Hematopoietic multipotent progenitor cell treated with erythropoietin and hydrocortisone succinate and interleukin-3 and kit ligand, for 17 days (in vitro differentiated cells): ENCODE data around the gene GTF3C2.
"Not testable (repeated sequence)": the region's sequence is repeated elsewhere in the genome, so short reads cannot be mapped to it uniquely, and the experiment has no call there.

ENCODE experiments used
- DNase-seq: peaks from one replicate; pipeline ENCODE4 v3.0.0-alpha.2; 2015; ENCODE audit warnings: low spot score

Gene GTF3C2

DNA sequence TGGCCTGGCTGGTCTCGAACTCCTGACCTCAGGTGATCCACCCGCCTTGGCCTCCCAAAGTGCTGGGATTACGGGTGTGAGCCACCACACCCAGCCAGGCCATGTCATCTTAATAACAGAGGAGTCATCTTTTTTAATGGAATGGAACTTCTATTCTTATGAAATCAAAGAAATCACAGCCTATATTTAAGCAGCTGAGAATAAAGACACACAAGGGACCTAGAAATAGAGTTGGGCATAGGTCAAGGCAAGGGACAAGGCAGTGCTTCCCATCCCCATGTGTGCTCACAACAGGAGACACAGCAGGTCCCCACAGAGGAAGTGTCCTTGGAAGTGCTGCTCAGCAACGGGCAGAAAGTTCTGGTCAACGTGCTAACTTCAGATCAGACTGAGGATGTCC is 17.0 kb upstream of the GTF3C2 start:
- no peak for DNase-seq

- no peak for DNase-seq
Measured at GRCh38 chr2:27372937-27373336, 16.4 kb upstream of the GTF3C2 start.

GRCh38 chr2:27370816-27371620 is 14.5 kb upstream of the GTF3C2 start:
- peak; percentile 69 for DNase-seq

GRCh38 chr2:27370026-27370815 is 13.7 kb upstream of the GTF3C2 start, which contains the start of the genes EIF2B4 and SNX17:
EIF2B4 (minus strand) TSS chr2:27370338; CDS start chr2:27370314, 24 bp downstream.
SNX17 (plus strand) TSS chr2:27370616; CDS start chr2:27370744, 128 bp downstream.
- peak; percentile 99 for DNase-seq

- DNase-seq = no peak
Measured at GRCh38 chr2:27369471-27370025, 13.0 kb upstream of the GTF3C2 start.

- no peak for DNase-seq
Measured at GRCh38 chr2:27363933-27364332, 7.4 kb upstream of the GTF3C2 start.

- DNase-seq = no peak
Measured at GRCh38 chr2:27362678-27363420, 6.3 kb upstream of the GTF3C2 start.

DNA sequence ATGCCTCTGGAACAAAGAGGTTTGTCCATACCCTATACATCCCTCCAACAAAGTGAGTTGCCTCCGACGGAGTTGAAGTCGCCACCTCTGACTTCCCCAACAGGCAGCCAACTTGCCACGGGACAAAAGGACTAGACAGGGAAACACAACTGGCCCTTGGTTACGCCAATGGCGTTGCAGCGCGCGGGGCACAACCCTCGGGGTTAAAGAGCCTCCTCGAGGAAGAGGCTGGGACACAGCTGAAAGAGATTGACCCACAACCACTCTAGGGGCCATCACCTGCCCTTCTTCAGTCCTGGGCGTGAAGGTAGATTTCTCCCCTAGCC is 545 bp downstream of the GTF3C2 start:
- no peak for DNase-seq

- DNase-seq = no peak
Measured at GRCh38 chr2:27354597-27354927, 2.0 kb downstream of the GTF3C2 start.

- DNase-seq = no peak
Measured at GRCh38 chr2:27353762-27354596, 2.6 kb downstream of the GTF3C2 start.

GRCh38 chr2:27353386-27353761 is 3.2 kb downstream of the GTF3C2 start:
- DNase-seq = not testable (repeated sequence)

GRCh38 chr2:27351802-27352598 is 4.6 kb downstream of the GTF3C2 start:
- no peak for DNase-seq

DNA sequence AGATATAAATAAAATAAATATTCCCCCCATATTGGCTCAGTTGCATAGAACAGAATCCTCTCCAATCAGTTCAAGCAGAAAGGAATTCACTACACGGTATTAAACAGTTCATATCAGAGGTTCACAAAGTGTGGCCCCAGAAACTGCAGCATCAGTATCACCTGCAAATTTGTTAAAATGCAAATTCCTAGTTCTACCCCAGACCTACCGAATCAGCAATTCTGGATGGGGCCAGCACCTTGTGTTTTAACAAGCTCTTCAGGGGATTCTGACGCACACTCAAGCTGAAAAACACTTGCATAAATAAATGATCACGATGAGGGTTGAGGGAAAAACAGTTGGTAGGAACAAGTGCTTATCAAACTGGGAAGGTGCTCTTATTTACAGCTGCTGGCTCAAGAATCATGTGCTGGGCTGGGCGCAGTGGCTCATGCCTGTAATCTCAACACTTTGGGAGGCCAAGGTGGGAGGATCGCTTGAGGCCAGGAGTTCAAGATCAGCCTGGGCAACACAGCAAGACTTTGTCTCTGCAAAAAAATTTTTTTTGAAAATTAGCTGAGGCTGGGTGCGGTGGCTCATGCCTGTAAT is 6.4 kb downstream of the GTF3C2 start:
- DNase-seq = no peak

DNA sequence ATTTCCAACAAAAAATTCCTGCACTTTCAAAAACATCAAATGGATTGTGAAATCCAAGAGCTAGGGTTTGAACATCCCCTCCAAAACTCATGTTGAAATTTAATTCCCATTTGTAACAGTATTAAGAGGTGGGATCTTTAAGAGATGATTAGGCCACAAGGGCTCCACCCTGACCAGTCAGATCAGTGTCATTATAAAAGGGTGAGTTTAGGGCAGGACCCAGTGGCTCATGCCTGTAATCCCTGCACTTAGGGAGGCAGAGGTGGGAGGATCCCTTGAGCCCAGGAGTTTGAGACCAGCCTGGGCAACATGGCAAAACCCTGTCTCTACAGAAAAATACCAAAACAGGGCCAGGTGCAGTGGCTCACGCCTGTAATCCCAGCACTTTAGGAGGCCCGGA is 8.9 kb downstream of the GTF3C2 start:
- no peak for DNase-seq

DNA sequence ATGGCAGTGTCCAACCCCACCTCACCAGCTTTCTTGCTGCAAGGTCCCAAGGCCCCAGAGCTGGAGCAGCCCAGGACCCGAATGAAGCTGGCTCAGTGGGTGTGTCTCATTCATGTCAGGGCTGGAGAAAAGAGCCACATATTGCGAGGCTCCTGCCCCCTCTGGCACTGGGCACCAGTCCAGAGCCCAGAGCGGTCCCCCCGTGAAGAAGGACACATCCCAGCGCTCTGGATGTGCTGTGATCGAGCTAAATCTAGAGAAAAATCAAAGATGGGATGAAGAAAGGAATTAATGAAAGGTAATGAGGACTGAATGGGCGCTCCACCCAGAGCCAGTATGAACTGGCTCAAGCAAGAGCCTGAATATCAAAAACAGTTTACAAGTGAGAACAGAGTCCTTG is 20.4 kb downstream of the GTF3C2 start:
- DNase-seq = no peak

DNA sequence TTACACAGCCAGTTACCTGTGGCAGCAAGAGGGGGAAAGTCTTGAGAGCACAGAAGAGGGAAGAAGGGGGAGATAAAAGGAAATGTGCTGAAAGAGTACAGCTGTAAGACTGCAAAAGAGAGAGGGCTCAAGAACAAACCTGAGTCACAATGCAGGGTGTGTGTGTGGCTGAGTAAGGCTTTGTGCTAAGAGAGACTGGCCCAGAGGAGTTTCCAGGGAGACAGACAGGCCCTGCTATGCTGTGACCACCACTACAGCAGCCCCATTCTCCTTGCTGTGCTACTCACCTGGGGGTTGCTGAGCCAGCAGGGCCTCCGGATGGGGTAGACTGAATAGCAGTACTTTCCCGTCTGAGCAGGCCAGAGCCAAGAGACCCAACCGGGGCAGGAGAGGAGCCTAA is 21.3 kb downstream of the GTF3C2 start:
- no peak for DNase-seq

DNA sequence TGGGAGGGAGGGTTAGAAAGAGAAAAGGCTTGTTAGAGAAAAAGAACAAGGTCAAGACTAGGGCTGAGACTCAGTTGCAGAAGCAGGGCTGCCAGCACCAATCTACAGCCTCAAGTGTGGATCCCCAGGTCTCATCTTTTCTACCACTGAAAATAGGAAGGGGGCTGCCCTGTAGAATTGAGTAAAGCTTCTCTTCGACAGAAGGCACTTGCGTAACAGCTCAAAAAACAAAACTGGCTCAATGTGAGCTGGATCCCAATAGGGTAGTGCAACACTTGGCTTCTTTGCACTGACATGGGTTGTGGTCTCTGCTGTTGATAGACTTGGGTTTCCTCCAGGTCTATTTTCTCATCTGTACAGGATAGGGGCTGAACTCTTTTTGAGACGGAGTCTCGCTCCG is 31.8 kb downstream of the GTF3C2 start:
- no peak for DNase-seq

GRCh38 chr2:27323596-27324285 is 32.8 kb downstream of the GTF3C2 start:
- DNase-seq = no peak

DNA sequence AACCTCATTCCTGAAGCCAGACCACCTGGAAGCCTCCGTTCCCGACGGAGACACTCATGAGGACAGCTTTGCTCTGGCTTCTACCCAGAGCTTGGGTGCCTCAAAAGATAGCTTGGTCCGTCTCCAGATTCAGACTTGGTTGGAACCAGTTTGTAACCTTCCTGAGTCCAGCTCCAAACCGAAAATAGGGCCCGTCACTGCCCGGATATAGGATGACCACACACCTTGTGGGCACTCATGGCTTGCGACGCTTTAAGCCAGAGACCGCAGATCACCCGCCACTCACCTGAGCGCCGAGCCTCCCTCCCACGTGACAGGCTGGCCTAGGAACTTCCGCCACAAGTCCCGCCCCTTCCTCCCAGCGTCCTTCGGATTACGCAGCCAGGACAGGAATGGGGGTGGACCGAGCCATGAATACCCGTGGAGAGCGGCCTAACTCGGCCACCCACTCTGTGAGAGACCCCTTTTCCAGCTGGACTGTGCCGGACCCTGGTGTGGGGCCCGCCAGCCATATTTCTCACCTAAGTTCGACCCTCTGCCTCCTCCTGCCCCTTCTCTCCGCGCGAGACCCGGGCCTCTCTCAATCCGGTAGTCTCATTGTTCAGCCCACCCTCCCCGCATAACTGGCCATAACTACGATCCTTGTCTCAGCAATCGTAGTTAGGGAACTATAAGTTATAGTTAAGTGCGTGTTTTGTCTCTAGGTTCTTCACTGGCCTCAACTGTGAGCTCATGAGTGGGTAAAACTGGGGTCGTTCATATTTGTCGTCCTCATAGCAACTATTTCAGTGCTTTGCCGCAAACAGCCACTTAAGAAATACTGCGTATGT is 33.6 kb downstream of the GTF3C2 start, which contains the start of gene MPV17:
TSS of gene MPV17 (minus strand) at position 332 of the 830 bp plus-strand sequence. CDS start 580 bp downstream, outside the sequence.
- peak; percentile 92 for DNase-seq
